OCI-LY3 (cell line): Measurements from ENCODE around the gene MGAT4A.

Experiments
- EZH2phosphoT487 ChIP-seq: fragments of 200-600 bp; shearing (Covaris generic); IDR thresholded peaks from 2 replicates; pipeline ENCODE4 v1.6.1; 2018; ENCODE audit warnings: antibody characterized with exemption, mixed run types, low read depth
- TF ChIP-seq, protein P1 (sequence below): fragments of 200-600, 300-600 bp; sonication (generic); IDR thresholded peaks from 2 replicates; pipeline ENCODE4 v1.5.1; 2014; ENCODE audit warnings: antibody characterized with exemption, low read length, low read depth

DNA sequence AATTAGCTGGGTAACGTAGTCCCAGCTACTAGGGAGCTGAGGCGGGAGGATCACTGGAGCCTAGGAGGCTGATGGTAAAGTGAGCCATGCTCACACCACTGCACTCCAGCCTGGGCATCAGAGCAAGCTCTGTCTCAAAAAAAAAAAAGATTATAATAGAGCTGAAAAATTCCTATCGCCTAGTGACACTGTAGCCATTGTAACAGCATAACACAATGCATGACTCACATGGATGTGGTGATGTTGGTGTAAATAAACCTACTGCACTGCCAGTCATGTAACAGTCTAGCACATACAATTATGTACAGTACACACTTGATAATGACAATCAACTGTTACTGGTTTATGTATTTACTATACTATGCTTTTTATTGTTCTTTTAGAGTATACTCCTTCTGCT lies 39.6 kb downstream of the MGAT4A start:
- TF ChIP-seq, protein P1, sequence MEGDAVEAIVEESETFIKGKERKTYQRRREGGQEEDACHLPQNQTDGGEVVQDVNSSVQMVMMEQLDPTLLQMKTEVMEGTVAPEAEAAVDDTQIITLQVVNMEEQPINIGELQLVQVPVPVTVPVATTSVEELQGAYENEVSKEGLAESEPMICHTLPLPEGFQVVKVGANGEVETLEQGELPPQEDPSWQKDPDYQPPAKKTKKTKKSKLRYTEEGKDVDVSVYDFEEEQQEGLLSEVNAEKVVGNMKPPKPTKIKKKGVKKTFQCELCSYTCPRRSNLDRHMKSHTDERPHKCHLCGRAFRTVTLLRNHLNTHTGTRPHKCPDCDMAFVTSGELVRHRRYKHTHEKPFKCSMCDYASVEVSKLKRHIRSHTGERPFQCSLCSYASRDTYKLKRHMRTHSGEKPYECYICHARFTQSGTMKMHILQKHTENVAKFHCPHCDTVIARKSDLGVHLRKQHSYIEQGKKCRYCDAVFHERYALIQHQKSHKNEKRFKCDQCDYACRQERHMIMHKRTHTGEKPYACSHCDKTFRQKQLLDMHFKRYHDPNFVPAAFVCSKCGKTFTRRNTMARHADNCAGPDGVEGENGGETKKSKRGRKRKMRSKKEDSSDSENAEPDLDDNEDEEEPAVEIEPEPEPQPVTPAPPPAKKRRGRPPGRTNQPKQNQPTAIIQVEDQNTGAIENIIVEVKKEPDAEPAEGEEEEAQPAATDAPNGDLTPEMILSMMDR, result no peak
- TF ChIP-seq EZH2phosphoT487, result no peak
